GM23338 (cell line): ENCODE results near the gene MRRF. TPM values are rescaled to one million over a fixed set of nuclear protein-coding genes. Genes with fewer than 3 reads are reported as not detected.

ENCODE experiments used
- ATAC-seq: fragments of 200-7000 bp; cut with Tn5 transposase; 3 replicates; pipeline ENCODE4 v1.9.1; 2020
- DNase-seq: peaks from one replicate; pipeline ENCODE4 v3.0.0-alpha.2; 2015; ENCODE audit warnings: low spot score
- H2AFZ ChIP-seq: fragments of 200-600 bp; sonication (generic); 2 replicates; pipeline ENCODE4 v1.8.0; 2016; ENCODE audit warnings: antibody characterized with exemption, mild to moderate bottlenecking, moderate library complexity
- H3F3A ChIP-seq: fragments of 200-600 bp; sonication (generic); replicated peaks from 2 replicates; pipeline ENCODE4 v1.8.0; 2017; ENCODE audit warnings: antibody characterized with exemption, mixed run types, low read depth
- H3K27ac ChIP-seq: fragments of 200-600 bp; sonication (generic); 2 replicates; pipeline ENCODE4 v1.6.1; 2016; ENCODE audit warnings: low read depth
- H3K27me3 ChIP-seq: fragments of 200-600 bp; sonication (generic); 2 replicates; pipeline ENCODE4 v1.8.0; 2016; ENCODE audit warnings: mild to moderate bottlenecking, mixed run types, moderate library complexity; ENCODE audit not compliant: insufficient read depth
- H3K36me3 ChIP-seq: fragments of 200-600 bp; sonication (generic); 2 replicates; pipeline ENCODE4 v1.8.0; 2016; ENCODE audit warnings: mild to moderate bottlenecking; ENCODE audit not compliant: insufficient read depth
- H3K4me1 ChIP-seq: fragments of 200-600 bp; sonication (generic); 2 replicates; pipeline ENCODE4 v1.8.0; 2016; ENCODE audit warnings: mild to moderate bottlenecking, moderate library complexity; ENCODE audit not compliant: insufficient read depth
- H3K4me2 ChIP-seq: fragments of 200-600 bp; sonication (generic); 2 replicates; pipeline ENCODE4 v1.7.1; 2017; ENCODE audit warnings: mixed run types
- H3K4me3 ChIP-seq: fragments of 200-600 bp; sonication (generic); 2 replicates; pipeline ENCODE4 v1.6.1; 2016; ENCODE audit warnings: mixed run types
- H3K79me2 ChIP-seq: fragments of 200-600 bp; sonication (generic); replicated peaks from 2 replicates; pipeline ENCODE4 v1.8.0; 2017; ENCODE audit warnings: mild to moderate bottlenecking; ENCODE audit not compliant: insufficient read depth
- H3K9me2 ChIP-seq: fragments of 200-600 bp; sonication (generic); 2 replicates; pipeline ENCODE4 v1.8.0; 2017; ENCODE audit not compliant: insufficient read depth
- H4K20me1 ChIP-seq: fragments of 200-600 bp; sonication (generic); replicated peaks from 2 replicates; pipeline ENCODE4 v1.8.0; 2017; ENCODE audit warnings: mild to moderate bottlenecking; ENCODE audit not compliant: insufficient read depth
- H3K27ac Mint-ChIP-seq: 2 replicates; pipeline ENCODE4 v1.8.0; 2020; ENCODE audit warnings: inconsistent platforms, mild to moderate bottlenecking, moderate library complexity, mixed read lengths
- H3K27me3 Mint-ChIP-seq: 3 replicates; pipeline ENCODE4 v1.8.0; 2022; ENCODE audit warnings: low read depth, mild to moderate bottlenecking, moderate library complexity, mixed read lengths, inconsistent platforms; ENCODE audit not compliant: insufficient read depth, poor library complexity
- H3K36me3 Mint-ChIP-seq: 3 replicates; pipeline ENCODE4 v1.8.0; 2021; ENCODE audit warnings: low read depth, mild to moderate bottlenecking, inconsistent platforms, moderate library complexity, mixed read lengths
- H3K4me1 Mint-ChIP-seq: 3 replicates; pipeline ENCODE4 v1.8.0; 2020; ENCODE audit warnings: mild to moderate bottlenecking, inconsistent platforms, mixed read lengths
- H3K4me3 Mint-ChIP-seq: 3 replicates; pipeline ENCODE4 v1.8.0; 2021; ENCODE audit warnings: moderate library complexity, mild to moderate bottlenecking, inconsistent platforms, mixed read lengths
- H3K9me3 Mint-ChIP-seq: 3 replicates; pipeline ENCODE4 v1.8.0; 2020; ENCODE audit warnings: moderate library complexity, mild to moderate bottlenecking, inconsistent platforms, mixed read lengths
- CREB1 ChIP-seq: fragments of 250-450 bp; sonication (Bioruptor Pico); IDR thresholded peaks from 2 replicates; pipeline ENCODE4 v1.5.0; 2020; ENCODE audit warnings: low read depth, mild to moderate bottlenecking, moderate library complexity
- EZH2 ChIP-seq: fragments of 200-600 bp; sonication (generic); IDR thresholded peaks from one replicate; pipeline ENCODE4 v1.8.0; 2017; ENCODE audit warnings: antibody characterized with exemption, mild to moderate bottlenecking, low read depth; ENCODE audit not compliant: unreplicated experiment
- JUNB ChIP-seq: IDR thresholded peaks from one replicate; pipeline ENCODE4 v1.6.1; 2016; ENCODE audit warnings: antibody characterized with exemption; ENCODE audit not compliant: unreplicated experiment
- NANOG ChIP-seq: IDR thresholded peaks from 2 replicates; pipeline ENCODE4 v1.6.1; 2016; ENCODE audit warnings: antibody characterized with exemption, borderline replicate concordance
- POLR2AphosphoS5 ChIP-seq: IDR thresholded peaks from 2 replicates; pipeline ENCODE4 v1.6.1; 2016; ENCODE audit warnings: antibody characterized with exemption, low read depth
- STAT1 ChIP-seq: IDR thresholded peaks from one replicate; pipeline ENCODE4 v1.6.1; 2016; ENCODE audit warnings: antibody characterized with exemption; ENCODE audit not compliant: unreplicated experiment
- ZNF114 ChIP-seq: fragments of 250-450 bp; sonication (Bioruptor Pico); IDR thresholded peaks from 2 replicates; pipeline ENCODE4 v1.5.0; 2020; ENCODE audit warnings: mild to moderate bottlenecking, moderate library complexity
- ZNF331 ChIP-seq: fragments of 250-450 bp; sonication (Bioruptor Pico); IDR thresholded peaks from 2 replicates; pipeline ENCODE4 v1.5.0; 2020; ENCODE audit warnings: low read depth, mild to moderate bottlenecking, moderate library complexity
- polyA plus RNA-seq: library from polyadenylated mRNA; unstranded; fragments of >200 nt; fragmentation: Nextera tagmentation; extraction: Ambion mirVana; gene quantifications from 2 replicates; pipeline ENCODE4 v1.2.1, GENCODE V29; 2016
- total RNA-seq: library from RNA; depleted of rRNA; stranded (reverse); fragments of >200 nt; shearing (Covaris generic); gene quantifications from 2 replicates; pipeline ENCODE4 v1.2.3, GENCODE V29; 2014
- TF ChIP-seq, protein P1 (sequence below): fragments of 250-450 bp; sonication (Bioruptor Pico); IDR thresholded peaks from 2 replicates; pipeline ENCODE4 v1.5.0; 2020; ENCODE audit warnings: mild to moderate bottlenecking, moderate library complexity
- TF ChIP-seq, protein P2 (sequence below): IDR thresholded peaks from one replicate; pipeline ENCODE4 v1.6.1; 2018; ENCODE audit warnings: antibody characterized with exemption; ENCODE audit not compliant: unreplicated experiment

Gene MRRF
- total and polyA plus RNA-seq, 2 experiments from 2014 or later: 27.8 to 32.7 TPM

DNA sequence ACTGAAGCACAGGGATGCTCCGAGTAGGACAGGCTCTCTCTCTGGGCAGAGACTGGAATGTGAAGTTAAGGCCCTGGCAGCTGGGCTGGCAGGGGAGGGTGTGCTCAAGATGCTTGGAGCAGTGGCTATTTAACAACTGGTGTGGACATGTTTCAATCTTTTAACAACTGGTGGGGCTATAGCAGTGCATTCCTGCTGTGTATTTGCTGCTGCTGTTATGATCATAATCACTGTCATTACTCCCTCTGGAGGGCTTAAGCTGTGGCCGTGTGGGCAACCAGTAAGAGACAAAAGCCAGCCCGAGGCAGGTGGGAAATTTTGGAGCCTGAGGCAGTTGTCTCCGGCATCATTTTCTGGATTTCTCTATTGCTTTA is 72.9 kb downstream of the MRRF start (continued):
- TF ChIP-seq, protein P1, sequence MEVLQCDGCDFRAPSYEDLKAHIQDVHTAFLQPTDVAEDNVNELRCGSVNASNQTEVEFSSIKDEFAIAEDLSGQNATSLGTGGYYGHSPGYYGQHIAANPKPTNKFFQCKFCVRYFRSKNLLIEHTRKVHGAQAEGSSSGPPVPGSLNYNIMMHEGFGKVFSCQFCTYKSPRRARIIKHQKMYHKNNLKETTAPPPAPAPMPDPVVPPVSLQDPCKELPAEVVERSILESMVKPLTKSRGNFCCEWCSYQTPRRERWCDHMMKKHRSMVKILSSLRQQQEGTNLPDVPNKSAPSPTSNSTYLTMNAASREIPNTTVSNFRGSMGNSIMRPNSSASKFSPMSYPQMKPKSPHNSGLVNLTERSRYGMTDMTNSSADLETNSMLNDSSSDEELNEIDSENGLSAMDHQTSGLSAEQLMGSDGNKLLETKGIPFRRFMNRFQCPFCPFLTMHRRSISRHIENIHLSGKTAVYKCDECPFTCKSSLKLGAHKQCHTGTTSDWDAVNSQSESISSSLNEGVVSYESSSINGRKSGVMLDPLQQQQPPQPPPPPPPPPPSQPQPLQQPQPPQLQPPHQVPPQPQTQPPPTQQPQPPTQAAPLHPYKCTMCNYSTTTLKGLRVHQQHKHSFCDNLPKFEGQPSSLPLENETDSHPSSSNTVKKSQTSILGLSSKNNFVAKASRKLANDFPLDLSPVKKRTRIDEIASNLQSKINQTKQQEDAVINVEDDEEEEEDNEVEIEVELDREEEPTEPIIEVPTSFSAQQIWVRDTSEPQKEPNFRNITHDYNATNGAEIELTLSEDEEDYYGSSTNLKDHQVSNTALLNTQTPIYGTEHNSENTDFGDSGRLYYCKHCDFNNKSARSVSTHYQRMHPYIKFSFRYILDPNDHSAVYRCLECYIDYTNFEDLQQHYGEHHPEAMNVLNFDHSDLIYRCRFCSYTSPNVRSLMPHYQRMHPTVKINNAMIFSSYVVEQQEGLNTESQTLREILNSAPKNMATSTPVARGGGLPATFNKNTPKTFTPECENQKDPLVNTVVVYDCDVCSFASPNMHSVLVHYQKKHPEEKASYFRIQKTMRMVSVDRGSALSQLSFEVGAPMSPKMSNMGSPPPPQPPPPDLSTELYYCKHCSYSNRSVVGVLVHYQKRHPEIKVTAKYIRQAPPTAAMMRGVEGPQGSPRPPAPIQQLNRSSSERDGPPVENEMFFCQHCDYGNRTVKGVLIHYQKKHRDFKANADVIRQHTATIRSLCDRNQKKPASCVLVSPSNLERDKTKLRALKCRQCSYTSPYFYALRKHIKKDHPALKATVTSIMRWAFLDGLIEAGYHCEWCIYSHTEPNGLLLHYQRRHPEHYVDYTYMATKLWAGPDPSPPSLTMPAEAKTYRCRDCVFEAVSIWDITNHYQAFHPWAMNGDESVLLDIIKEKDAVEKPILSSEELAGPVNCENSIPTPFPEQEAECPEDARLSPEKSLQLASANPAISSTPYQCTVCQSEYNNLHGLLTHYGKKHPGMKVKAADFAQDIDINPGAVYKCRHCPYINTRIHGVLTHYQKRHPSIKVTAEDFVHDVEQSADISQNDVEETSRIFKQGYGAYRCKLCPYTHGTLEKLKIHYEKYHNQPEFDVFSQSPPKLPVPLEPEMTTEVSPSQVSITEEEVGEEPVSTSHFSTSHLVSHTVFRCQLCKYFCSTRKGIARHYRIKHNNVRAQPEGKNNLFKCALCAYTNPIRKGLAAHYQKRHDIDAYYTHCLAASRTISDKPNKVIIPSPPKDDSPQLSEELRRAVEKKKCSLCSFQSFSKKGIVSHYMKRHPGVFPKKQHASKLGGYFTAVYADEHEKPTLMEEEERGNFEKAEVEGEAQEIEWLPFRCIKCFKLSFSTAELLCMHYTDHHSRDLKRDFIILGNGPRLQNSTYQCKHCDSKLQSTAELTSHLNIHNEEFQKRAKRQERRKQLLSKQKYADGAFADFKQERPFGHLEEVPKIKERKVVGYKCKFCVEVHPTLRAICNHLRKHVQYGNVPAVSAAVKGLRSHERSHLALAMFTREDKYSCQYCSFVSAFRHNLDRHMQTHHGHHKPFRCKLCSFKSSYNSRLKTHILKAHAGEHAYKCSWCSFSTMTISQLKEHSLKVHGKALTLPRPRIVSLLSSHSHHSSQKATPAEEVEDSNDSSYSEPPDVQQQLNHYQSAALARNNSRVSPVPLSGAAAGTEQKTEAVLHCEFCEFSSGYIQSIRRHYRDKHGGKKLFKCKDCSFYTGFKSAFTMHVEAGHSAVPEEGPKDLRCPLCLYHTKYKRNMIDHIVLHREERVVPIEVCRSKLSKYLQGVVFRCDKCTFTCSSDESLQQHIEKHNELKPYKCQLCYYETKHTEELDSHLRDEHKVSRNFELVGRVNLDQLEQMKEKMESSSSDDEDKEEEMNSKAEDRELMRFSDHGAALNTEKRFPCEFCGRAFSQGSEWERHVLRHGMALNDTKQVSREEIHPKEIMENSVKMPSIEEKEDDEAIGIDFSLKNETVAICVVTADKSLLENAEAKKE (CRISPR knock-in tag): no peak
- TF ChIP-seq CREB1 (CRISPR knock-in tag): no peak
- no peak for TF ChIP-seq JUNB
- no peak for TF ChIP-seq POLR2AphosphoS5
- TF ChIP-seq ZNF331: no peak

DNA sequence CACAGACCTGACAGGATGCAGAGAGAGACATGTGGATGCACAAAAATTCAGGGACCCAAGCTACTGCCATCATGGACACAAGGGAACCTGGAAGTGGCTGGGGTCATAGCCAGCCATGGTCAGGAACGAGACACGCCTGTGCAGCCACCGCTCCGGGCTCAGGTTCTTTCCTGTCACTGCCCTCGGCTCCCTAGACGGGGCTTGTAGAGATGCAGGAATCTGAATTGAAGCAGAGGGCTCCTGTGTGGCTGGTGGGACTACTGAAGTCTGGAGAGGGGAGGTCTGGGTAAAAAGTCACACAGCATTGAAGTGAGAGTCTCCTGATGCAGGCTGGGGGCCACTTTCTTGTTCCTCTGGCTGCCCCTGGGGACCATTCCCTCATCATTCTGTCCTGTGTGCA is 73.9 kb downstream of the MRRF start:
- H3K79me2 ChIP-seq: no peaks in the 10 kb centered on the region
- H3K4me1 ChIP-seq: peaks cover 61% of the 10 kb centered on the region
- 0 out of 2 replicates have a peak overlapping the region, but pooled peaks have one; percentile 19 for H2AFZ ChIP-seq
- DNase-seq (no peak), ATAC-seq (no peak)
- Mint-ChIP-seq H3K4me1 (peaks cover 74% of the 10 kb centered on the region), H3K27me3 (peaks cover 24% of the 10 kb centered on the region), H3K36me3 (no peaks in the 10 kb centered on the region), H3K4me3 (no peak overlapping the region), H3K9me3 (no peaks in the 10 kb centered on the region), H3K27ac (no peak overlapping the region)
- no peaks in the 10 kb centered on the region for H3K36me3 ChIP-seq
- 0 out of 2 replicates have a peak, but pooled peaks cover 4% of the 10 kb centered on the region for H3F3A ChIP-seq
- no peak overlapping the region for H3K4me2 ChIP-seq
- no peaks in the 10 kb centered on the region for H3K27me3 ChIP-seq
- H4K20me1 ChIP-seq: no peaks in the 10 kb centered on the region; the same call in 1 of the 2 replicates
- no peak overlapping the region for H3K4me3 ChIP-seq
- H3K9me2 ChIP-seq: no peaks in the 10 kb centered on the region
- H3K27ac ChIP-seq: no peak overlapping the region
- TF ChIP-seq NANOG (no peak), JUNB (no peak), EZH2 (no peak), ZNF114 (CRISPR knock-in tag) (no peak), STAT1 (no peak)
- TF ChIP-seq, protein P2, sequence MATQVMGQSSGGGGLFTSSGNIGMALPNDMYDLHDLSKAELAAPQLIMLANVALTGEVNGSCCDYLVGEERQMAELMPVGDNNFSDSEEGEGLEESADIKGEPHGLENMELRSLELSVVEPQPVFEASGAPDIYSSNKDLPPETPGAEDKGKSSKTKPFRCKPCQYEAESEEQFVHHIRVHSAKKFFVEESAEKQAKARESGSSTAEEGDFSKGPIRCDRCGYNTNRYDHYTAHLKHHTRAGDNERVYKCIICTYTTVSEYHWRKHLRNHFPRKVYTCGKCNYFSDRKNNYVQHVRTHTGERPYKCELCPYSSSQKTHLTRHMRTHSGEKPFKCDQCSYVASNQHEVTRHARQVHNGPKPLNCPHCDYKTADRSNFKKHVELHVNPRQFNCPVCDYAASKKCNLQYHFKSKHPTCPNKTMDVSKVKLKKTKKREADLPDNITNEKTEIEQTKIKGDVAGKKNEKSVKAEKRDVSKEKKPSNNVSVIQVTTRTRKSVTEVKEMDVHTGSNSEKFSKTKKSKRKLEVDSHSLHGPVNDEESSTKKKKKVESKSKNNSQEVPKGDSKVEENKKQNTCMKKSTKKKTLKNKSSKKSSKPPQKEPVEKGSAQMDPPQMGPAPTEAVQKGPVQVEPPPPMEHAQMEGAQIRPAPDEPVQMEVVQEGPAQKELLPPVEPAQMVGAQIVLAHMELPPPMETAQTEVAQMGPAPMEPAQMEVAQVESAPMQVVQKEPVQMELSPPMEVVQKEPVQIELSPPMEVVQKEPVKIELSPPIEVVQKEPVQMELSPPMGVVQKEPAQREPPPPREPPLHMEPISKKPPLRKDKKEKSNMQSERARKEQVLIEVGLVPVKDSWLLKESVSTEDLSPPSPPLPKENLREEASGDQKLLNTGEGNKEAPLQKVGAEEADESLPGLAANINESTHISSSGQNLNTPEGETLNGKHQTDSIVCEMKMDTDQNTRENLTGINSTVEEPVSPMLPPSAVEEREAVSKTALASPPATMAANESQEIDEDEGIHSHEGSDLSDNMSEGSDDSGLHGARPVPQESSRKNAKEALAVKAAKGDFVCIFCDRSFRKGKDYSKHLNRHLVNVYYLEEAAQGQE: no peak
